NCI-H82 (cell line): ENCODE data around the gene KCTD5.
"Not testable (repeated sequence)": the region's sequence is repeated elsewhere in the genome, so short reads cannot be mapped to it uniquely, and the experiment has no call there.

Experiments used
- DNase-seq: peaks from one replicate; lab custom pipeline; 2025; lab: John Stamatoyannopoulos, UW

Gene KCTD5

GRCh38 chr16:2710021-2710710 is 27.8 kb downstream of the KCTD5 start:
- no peak for DNase-seq

GRCh38 chr16:2710711-2711231 is 28.4 kb downstream of the KCTD5 start:
- no peak for DNase-seq

- no peak for DNase-seq
Measured at GRCh38 chr16:2711370-2712062, 29.2 kb downstream of the KCTD5 start.

GRCh38 chr16:2712063-2712441 is 29.7 kb downstream of the KCTD5 start:
- no peak for DNase-seq

- DNase-seq = no peak
Measured at GRCh38 chr16:2712546-2712945, 30.2 kb downstream of the KCTD5 start.

GRCh38 chr16:2713523-2713922 is 31.2 kb downstream of the KCTD5 start:
- no peak for DNase-seq

GRCh38 chr16:2713985-2714774 is 31.9 kb downstream of the KCTD5 start:
- no peak for DNase-seq

- DNase-seq = no peak
Measured at GRCh38 chr16:2715064-2715463, 32.7 kb downstream of the KCTD5 start.

GRCh38 chr16:2715519-2715918 is 33.2 kb downstream of the KCTD5 start:
- DNase-seq = peak; percentile 19

GRCh38 chr16:2715966-2716885 is 33.9 kb downstream of the KCTD5 start:
- no peak for DNase-seq

- no peak for DNase-seq
Measured at GRCh38 chr16:2716948-2717347, 34.6 kb downstream of the KCTD5 start.

GRCh38 chr16:2717383-2718263 is 35.3 kb downstream of the KCTD5 start:
- no peak for DNase-seq

GRCh38 chr16:2719328-2720063 is 37.2 kb downstream of the KCTD5 start:
- DNase-seq = peak; percentile 35

GRCh38 chr16:2720064-2720457 is 37.7 kb downstream of the KCTD5 start, which contains the start of gene PRSS27:
TSS of gene PRSS27 (minus strand) at chr16:2720224. CDS start at chr16:2720160, 64 bp downstream.
- no peak for DNase-seq

- peak; percentile 95 for DNase-seq
Measured at GRCh38 chr16:2720719-2721633, 38.7 kb downstream of the KCTD5 start.

GRCh38 chr16:2721634-2722173 is 39.4 kb downstream of the KCTD5 start:
- not testable (repeated sequence) for DNase-seq

GRCh38 chr16:2724088-2724676 is 41.9 kb downstream of the KCTD5 start:
- DNase-seq = no peak

- DNase-seq = no peak
Measured at GRCh38 chr16:2724816-2725348, 42.6 kb downstream of the KCTD5 start.
